Measurements from ENCODE around the gene TBRG4.

DNA sequence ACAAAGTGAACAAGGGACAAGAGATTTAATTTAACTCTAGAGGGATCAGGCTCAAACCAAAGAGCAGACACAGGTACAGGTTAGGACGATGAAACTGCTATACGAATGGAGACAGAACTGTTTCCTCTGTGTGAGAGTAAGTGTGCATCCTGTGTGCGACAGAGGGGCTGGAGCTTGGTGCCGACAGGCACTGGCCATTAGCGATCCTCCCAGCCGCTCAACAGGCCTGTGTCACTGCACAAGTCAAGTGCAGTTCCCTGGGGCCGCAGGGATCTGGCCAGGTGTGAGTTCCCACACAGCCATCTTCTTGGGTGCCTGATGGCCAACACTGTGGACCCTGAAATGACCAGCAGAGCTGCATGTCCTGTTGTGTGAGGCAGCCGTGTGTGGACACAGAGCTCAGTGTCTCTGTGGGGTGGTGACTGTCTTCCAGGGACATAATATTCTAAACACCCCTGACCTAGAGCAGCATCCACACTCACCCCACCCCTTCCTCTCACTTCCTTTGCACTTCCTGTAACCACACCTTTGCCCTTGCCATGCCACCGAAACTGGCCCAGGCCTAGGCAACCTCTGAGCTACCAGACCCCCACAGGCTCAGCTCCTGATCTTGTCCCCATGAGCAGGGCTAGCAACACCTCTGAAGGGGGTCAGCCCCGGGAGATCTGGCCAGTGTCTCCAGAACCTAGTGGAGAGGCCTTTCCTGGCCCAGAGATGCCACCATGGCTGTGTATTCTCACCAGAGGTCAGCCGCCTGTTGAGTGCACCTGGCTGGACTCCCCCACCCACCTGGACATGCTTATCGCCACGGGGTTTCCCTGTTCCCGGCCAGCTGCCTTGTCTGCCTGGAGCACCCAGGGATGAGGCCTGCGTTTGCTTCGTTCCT, 11.7 kb upstream of the TBRG4 start:
- no peak for TF ChIP-seq EP300 (IDR thresholded peaks at IDR 0.05)
- TF ChIP-seq, protein P1, sequence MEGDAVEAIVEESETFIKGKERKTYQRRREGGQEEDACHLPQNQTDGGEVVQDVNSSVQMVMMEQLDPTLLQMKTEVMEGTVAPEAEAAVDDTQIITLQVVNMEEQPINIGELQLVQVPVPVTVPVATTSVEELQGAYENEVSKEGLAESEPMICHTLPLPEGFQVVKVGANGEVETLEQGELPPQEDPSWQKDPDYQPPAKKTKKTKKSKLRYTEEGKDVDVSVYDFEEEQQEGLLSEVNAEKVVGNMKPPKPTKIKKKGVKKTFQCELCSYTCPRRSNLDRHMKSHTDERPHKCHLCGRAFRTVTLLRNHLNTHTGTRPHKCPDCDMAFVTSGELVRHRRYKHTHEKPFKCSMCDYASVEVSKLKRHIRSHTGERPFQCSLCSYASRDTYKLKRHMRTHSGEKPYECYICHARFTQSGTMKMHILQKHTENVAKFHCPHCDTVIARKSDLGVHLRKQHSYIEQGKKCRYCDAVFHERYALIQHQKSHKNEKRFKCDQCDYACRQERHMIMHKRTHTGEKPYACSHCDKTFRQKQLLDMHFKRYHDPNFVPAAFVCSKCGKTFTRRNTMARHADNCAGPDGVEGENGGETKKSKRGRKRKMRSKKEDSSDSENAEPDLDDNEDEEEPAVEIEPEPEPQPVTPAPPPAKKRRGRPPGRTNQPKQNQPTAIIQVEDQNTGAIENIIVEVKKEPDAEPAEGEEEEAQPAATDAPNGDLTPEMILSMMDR (IDR thresholded peaks at IDR 0.05) = no peak
- no peak for TF ChIP-seq POLR2A (IDR thresholded peaks at IDR 0.05)
- no peak for TF ChIP-seq POLR2AphosphoS5 (IDR thresholded peaks at IDR 0.05)
